Measurements from ENCODE around the gene TMEM130. TPM values are rescaled to one million over a fixed set of nuclear protein-coding genes. Genes with fewer than 3 reads are reported as not detected.

TMEM130 gene
- polyA plus RNA-seq, 3 donors: 0.11 to 0.20 TPM; not detected in 1

DNA sequence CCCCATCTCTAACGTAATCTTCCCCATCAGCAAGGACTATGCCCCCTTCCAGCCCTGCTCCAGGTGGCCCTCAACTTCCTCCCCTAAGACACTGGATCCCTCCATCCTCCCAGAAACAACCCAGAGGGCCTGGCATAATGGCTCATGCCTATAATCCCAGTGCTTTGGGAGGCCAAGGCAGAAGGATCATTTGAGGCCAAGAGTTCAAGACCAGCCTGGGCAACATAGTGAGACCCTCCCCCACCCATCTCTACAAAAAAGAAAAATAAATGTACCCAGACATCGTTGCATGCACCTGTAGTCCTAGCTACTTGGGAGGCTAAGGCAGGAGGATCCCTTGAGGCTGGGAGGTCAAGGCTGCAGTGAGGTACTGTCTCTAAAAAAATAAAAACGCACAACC lies 42.6 kb downstream of the TMEM130 start:
- no peak overlapping the region for H3K27ac ChIP-seq (ENCODE audit: low read depth, low read length)
- 54 to 72% (median 68%) methylated on average over 3 of the region's 3 CpGs for WGBS, 3 donors

DNA sequence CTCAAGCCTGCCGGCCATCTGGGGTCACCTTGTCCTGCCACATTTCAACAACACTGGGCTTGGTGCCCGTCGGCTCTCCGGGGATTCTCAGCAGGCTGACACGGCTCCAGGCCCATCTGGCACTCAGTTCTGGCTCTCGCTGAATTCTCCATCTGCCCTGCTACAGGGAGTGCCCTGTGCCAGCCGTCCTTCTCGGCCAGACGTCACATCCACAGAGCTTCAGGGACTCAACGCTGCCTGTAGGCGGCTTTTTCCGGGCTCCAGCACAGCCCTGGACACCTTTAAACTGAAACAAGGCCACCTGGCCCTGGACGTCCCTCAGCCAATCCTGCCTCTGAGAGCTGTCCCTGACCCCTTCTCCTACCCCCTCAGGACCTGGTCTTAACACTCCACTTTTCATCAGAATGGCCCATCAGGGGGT lies 43.0 kb downstream of the TMEM130 start:
- H3K27ac ChIP-seq (ENCODE audit: low read depth, low read length): no peak overlapping the region
- 13 to 30% (median 22%) methylated on average over 13 of the region's 13 CpGs for WGBS, 3 donors

- H3K27ac ChIP-seq (ENCODE audit: low read depth, low read length): no peak overlapping the region
- 56 to 72% (median 64%) methylated on average over 20 of the region's 20 CpGs for WGBS, 3 donors
These were observed 43.4 kb downstream of the TMEM130 start for GRCh38 chr7:98826387-98826786.

DNA sequence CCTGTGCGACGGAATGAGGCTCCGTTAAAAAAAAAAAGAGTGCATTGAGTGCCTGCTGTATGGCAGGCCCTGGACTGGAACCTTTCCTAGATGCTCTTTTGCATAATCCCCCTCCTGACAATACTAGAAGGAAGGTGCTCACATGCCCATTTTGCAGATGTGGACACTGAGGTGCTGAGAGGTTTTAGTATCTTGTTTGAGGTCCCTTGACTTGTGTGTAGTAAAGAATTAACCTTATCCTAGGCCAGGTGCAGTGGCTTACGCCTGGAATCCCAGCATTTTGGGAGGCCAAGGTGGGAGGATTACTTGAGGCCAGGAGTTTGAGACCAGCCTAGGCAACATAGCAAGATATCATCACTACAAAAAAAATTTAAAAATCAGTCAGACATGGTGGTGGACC lies 46.6 kb downstream of the TMEM130 start:
- no peak overlapping the region for H3K27ac ChIP-seq (ENCODE audit: low read depth, low read length)
- 88 to 97% (median 95%) methylated on average over 4 of the region's 4 CpGs for WGBS, 3 donors

GRCh38 chr7:98821348-98821747 lies 48.5 kb downstream of the TMEM130 start:
- WGBS, 3 donors: 69 to 94% (median 90%) methylated on average over 1 of the region's 1 CpG
- no peak overlapping the region for H3K27ac ChIP-seq (ENCODE audit: low read depth, low read length)

DNA sequence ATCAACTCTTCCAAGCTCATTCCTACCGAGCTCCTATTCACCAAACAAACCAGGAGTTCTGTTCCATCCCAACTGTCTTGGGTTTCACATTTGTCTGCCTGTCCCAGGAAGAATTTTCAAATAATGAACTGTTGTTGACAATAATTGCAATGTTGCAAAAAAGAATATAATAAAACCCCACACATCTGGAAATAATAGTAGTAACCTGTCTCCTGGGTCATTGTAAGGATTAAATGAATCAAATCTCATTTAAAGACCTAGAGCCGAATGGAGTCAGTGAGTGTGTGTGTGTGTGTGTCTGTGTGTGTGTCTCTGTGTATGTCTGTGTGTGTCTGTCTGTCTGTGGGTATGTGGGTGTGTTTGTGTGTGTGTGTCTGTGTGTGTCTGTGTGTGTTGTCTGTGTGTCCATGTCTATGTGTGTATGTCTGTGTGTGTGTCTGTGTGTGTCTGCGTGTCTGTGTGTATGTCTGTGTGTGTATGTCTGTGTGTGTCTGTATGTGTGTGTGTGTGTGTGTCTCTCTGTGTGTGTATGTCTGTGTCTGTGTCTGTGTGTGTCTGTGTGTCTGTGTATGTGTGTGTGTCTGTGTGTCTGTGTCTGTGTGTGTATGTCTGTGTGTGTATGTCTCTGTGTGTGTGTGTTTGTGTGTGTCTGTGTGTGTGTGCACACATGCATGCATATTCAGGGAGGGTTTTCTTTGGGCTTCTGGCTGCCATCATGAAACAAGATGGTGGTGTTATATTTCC lies 52.7 kb downstream of the TMEM130 start:
- whole genome bisulfite sequencing, 3 donors: 77 to 85% (median 77%) methylated on average over 3 of the region's 3 CpGs
- H3K27ac ChIP-seq (ENCODE audit: low read depth, low read length): no peak overlapping the region

GRCh38 chr7:98816241-98816640 lies 53.6 kb downstream of the TMEM130 start:
- WGBS, 3 donors: 64 to 76% (median 72%) methylated on average over 4 of the region's 4 CpGs

GRCh38 chr7:98815313-98815712 lies 54.5 kb downstream of the TMEM130 start:
- no peak overlapping the region for H3K27ac ChIP-seq (ENCODE audit: low read depth, low read length)
- WGBS, 3 donors: 61 to 88% (median 77%) methylated on average over 1 of the region's 1 CpG

More at GRCh38 chr7:98816241-98816640, 53.6 kb downstream of the TMEM130 start:
- no peak overlapping the region for H3K27ac ChIP-seq (ENCODE audit: low read depth, low read length)

GRCh38 chr7:98811299-98811698 lies 58.5 kb downstream of the TMEM130 start:
- H3K27ac ChIP-seq (ENCODE audit: low read depth, low read length): no peak overlapping the region
- WGBS, 3 donors: 91 to 100% (median 95%) methylated on average over 1 of the region's 1 CpG

GRCh38 chr7:98810153-98810802 lies 59.5 kb downstream of the TMEM130 start:
- no peak overlapping the region for H3K27ac ChIP-seq (ENCODE audit: low read depth, low read length)
- WGBS, 3 donors: 55 to 80% (median 67%) methylated on average over 9 of the region's 9 CpGs

- H3K27ac ChIP-seq (ENCODE audit: low read depth, low read length): no peak overlapping the region
- WGBS, 3 donors: 76 to 82% (median 76%) methylated on average over 7 of the region's 7 CpGs
These were observed 60.9 kb downstream of the TMEM130 start for GRCh38 chr7:98808751-98809460.

DNA sequence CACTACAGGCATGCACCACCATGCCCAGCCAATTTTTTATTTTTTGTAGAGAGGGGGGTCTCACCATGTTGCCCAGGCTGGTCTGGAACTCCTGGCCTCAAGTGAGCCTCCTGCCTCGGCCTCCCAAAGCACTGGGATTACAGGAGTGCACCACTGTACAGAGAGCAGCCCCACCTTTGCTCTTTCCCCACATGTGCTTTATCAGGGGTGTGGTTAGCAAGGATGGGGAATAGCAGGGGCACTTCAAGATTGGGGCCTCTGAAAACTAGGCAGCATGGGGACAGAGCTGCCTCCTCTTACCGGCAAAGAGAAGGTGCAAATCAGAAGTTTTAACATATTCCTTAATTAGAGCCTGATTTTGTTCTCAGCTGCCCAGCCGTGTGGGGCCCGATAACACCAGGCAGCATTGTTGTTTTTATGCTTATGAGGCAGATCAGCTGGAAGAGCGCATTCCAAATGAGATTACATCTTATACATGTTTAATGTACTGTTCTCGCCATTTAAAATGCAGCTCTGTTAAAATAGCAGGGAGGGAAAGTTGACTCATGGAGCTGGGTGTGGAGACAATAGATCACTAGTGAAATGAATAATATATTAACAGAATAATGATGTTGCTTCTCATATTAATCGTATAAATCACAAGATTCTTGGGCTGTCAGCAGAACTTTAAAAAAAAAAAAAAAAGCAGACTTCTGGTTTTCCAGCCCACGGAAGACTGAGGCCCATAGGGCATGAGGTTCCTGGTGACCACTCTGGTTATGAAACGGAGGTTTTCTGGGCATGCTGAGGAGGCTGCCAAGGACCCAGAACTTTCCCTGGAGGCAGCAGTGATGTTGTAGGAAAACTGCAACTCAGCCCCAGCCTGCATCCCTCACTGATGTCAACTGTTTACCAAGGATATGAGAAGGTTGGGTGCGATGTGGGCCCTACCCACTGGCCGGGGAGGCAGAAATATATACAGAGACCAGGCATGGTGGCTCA lies 62.5 kb downstream of the TMEM130 start:
- 58 to 69% (median 67%) methylated on average over 11 of the region's 11 CpGs for WGBS, 3 donors
- H3K27ac ChIP-seq (ENCODE audit: low read depth, low read length): no peak overlapping the region

- H3K27ac ChIP-seq (ENCODE audit: low read depth, low read length): no peak overlapping the region
- 69 to 76% (median 74%) methylated on average over 3 of the region's 3 CpGs for WGBS, 3 donors
These were observed 63.6 kb downstream of the TMEM130 start for GRCh38 chr7:98805956-98806838.

DNA sequence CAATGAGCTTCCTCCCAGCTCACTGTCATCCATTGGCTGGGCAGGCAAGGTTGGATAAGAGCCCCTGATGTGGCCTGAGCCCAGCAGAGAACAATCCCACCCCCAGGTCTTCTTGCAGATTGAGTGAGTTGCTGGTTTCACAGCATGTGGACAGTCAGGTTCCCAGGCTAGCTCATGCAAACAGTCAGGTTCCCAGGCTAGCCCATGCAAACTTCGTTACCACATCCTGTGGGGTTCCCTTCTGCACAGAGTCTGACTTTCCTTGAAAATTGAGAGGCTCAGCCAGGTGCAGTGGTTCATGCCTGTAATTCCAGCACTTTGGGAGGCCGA lies 67.1 kb downstream of the TMEM130 start:
- H3K27ac ChIP-seq (ENCODE audit: low read depth, low read length): no peak overlapping the region
- WGBS, 3 donors: 86 to 90% (median 86%) methylated on average over 2 of the region's 2 CpGs

- no peak overlapping the region for H3K27ac ChIP-seq (ENCODE audit: low read depth, low read length)
- 3 to 10% (median 3%) methylated on average over 7 of the region's 7 CpGs for WGBS, 3 donors
These were observed 67.6 kb downstream of the TMEM130 start for GRCh38 chr7:98802088-98802780.

DNA sequence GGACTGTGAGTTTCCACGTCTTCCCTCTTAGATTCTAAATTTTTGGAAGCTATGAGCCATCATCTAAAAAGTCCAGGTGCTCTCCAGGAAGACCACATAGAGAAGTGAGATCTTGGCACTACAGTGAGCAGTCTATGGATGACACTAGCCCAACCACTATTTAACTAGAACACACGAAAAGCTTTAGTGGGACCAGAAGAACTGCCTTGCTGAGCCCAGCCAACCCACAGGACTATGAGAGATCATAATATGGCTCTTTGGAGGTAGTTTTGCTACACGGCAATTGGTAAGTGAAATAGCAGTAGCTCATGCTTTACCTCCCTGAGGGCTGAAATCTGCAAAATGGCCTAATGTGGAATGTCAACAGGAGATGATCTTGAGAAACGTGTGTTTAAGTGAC lies 68.8 kb downstream of the TMEM130 start:
- WGBS, 3 donors: 72 to 86% (median 84%) methylated on average over 4 of the region's 4 CpGs
- H3K27ac ChIP-seq (ENCODE audit: low read depth, low read length): no peak overlapping the region

DNA sequence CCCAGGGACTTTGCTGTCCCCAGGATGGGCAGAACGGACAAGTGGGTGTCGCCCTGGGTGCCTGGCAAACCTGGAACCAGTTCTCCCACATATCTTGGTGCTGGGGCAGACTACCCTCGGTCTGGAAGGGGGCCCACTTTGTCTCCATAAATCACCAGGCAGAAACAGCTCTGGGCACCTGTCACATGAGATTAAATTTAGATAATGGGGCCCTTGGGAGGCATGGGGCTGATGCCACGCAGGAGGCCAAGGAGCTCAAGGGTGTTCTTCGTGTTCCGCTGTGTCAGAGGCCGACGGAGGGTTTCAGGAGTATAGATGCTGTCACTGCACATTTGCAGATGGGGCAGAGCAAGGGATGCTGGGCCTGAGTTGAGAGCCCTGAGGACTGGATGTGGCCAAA lies 72.7 kb downstream of the TMEM130 start:
- WGBS, 3 donors: 63 to 67% (median 66%) methylated on average over 8 of the region's 8 CpGs
- H3K27ac ChIP-seq (ENCODE audit: low read depth, low read length): no peak overlapping the region

Data from adipose tissue (tissue), 3 donors.